Stimulated activated CD8-positive, alpha-beta memory T cell treated with anti-CD3 and anti-CD28 coated beads, Interleukin-7, amount 100 ng/mL, for 48 hours (primary cell): ENCODE results near the gene VSTM2A.

Experiments used
- DNase-seq, 2 donors: peaks; one replicate each; pipeline ENCODE4 v3.0.0-alpha.2; 2020; ENCODE audit warnings: low read depth in 1 of 2; ENCODE audit errors: extremely low read depth in 1 of 2

The VSTM2A gene

GRCh38 chr7:54615537-54615936 is 73.4 kb downstream of the VSTM2A start:
- DNase-seq, result no peak
